ENCODE data around the gene PARD3B. TPM values are rescaled to one million over a fixed set of nuclear protein-coding genes. Genes with fewer than 3 reads are reported as not detected.

Gene PARD3B
- total RNA-seq, 4 donors from 2014 or later, result 32.8 to 69.6 (median 47.3) TPM

DNA sequence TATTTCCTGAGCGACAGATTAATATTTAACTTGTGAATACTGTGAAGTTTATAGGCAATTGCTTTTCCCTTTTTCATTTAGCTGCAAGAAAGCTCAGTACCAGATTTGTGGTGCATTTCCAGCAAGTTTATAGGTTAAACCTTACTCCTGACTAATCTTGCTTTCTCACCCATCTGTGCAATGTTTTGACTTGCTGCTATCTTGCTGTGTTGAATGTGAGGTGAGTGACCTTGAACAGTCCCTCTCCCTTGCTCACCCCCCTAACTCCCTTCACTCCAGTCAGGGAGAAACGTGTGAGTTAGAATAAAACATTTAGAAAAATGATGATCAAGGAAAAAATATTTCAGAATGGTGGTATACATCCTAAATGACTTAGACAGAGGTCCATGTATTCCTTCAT lies 39.8 kb upstream of the PARD3B start:
- no peak for TF ChIP-seq CTCF (IDR thresholded peaks at IDR 0.05; ENCODE audit: low read depth)

DNA sequence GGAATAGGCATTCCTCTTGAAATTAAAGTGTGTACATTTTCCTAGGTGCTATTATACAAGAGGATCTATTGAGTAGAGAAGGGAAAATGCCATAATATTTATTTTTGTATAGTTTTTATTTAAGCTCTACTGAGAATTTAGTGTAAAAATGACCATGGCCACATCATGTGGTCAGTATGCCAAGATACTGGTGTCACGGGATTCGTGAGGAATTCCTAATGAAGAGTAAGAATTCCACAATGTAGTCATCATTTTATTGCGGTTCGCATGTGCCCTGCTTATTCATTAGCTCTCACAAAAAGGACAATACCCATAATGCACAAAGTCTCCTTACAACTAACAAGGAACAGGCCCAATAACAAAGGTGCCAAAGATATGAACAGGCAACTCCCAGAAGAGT lies 39.3 kb upstream of the PARD3B start:
- no peak for TF ChIP-seq CTCF (IDR thresholded peaks at IDR 0.05; ENCODE audit: low read depth)

- no peak for TF ChIP-seq CTCF (IDR thresholded peaks at IDR 0.05; ENCODE audit: low read depth)
These were observed 37.6 kb upstream of the PARD3B start for GRCh38 chr2:204507636-204508035.

DNA sequence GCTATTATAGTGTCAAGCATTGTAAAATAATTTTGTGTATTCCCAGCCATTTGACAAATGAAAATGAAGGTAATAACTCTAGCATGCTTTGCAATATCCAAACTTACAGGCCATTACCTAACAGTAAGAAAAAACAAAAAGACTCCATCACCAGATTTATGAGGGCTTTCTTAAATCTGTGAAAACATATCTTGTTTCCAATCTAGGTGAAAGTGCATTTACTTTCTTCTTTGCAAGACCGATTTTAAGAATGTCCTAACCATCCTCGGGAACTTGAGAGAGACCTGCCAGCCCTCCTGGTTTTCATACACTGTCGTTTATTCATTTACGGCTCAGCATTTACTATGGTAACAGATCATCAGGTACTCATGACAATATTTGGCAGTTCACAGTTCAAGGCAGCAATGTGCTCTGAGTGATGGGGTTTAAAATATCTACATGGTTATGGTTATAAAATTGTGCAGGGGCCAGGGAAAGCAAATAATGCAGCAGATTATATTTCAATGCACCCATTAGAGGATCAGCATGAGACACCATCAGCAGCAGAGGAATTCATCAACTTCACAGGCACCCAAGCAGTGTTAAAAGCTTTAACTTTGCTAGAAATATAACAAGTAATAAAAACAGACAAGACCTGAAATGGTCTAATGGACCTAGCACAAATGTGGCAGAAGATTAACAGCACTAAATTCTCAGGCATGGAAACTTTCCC lies 34.4 kb upstream of the PARD3B start:
- TF ChIP-seq CTCF (IDR thresholded peaks at IDR 0.05; ENCODE audit: low read depth), result no peak

- TF ChIP-seq CTCF (IDR thresholded peaks at IDR 0.05; ENCODE audit: low read depth), result no peak
These were observed 30.8 kb upstream of the PARD3B start for GRCh38 chr2:204514439-204514838.

- no peak for TF ChIP-seq CTCF (IDR thresholded peaks at IDR 0.05; ENCODE audit: low read depth)
These were observed 29.9 kb upstream of the PARD3B start for GRCh38 chr2:204515416-204515815.

DNA sequence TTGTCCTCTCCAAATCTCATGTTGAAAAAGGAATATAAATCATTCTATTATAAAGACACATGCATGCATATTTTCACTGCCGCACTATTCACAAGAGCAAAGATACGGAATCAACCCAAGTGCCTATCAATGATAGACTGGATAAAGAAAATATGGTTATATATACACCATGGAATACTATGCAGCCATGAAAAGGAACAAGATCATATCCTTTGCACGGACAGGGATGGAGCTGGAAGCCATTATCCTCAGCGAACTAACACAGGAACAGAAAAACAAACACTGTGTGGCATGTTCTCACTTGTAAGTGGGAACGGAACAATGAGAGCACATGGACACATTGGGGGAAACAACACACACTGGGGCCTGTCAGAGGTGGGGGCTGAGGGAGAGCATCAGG lies 28.1 kb upstream of the PARD3B start:
- TF ChIP-seq CTCF (IDR thresholded peaks at IDR 0.05; ENCODE audit: low read depth), result no peak

All from subcutaneous adipose tissue (tissue), 4 donors.